UCSD-AML1 (cell line): ENCODE results near the gene FRMD1.

Experiments
- DNase-seq: peaks from one replicate; lab custom pipeline; 2025; ENCODE audit not compliant: unreplicated experiment; lab: John Stamatoyannopoulos, UW

FRMD1 gene

GRCh38 chr6:168029459-168030217, 49.4 kb downstream of the FRMD1 start:
- DNase-seq, result no peak

- no peak for DNase-seq
Observed at GRCh38 chr6:168028181-168028580, 50.8 kb downstream of the FRMD1 start.

- DNase-seq, result no peak
Observed at GRCh38 chr6:168027521-168027920, 51.5 kb downstream of the FRMD1 start.

- no peak for DNase-seq
Observed at GRCh38 chr6:168026925-168027324, 52.1 kb downstream of the FRMD1 start.

GRCh38 chr6:168025831-168026710, 52.9 kb downstream of the FRMD1 start:
- no peak for DNase-seq

GRCh38 chr6:168024951-168025510, 54.0 kb downstream of the FRMD1 start:
- DNase-seq, result no peak

- no peak for DNase-seq
Observed at GRCh38 chr6:168022488-168023321, 56.3 kb downstream of the FRMD1 start.

GRCh38 chr6:168021581-168021980, 57.4 kb downstream of the FRMD1 start:
- DNase-seq, result no peak

GRCh38 chr6:168020242-168020641, 58.8 kb downstream of the FRMD1 start:
- no peak for DNase-seq

- no peak for DNase-seq
Observed at GRCh38 chr6:168018664-168019063, 60.3 kb downstream of the FRMD1 start.

- DNase-seq, result no peak
Observed at GRCh38 chr6:168017629-168018028, 61.4 kb downstream of the FRMD1 start.

GRCh38 chr6:168016721-168017525, 62.1 kb downstream of the FRMD1 start:
- DNase-seq, result no peak

GRCh38 chr6:168016176-168016620, 62.8 kb downstream of the FRMD1 start:
- DNase-seq, result no peak

- DNase-seq, result no peak
Observed at GRCh38 chr6:168015482-168016175, 63.4 kb downstream of the FRMD1 start.

- DNase-seq, result no peak
Observed at GRCh38 chr6:168015009-168015408, 64.0 kb downstream of the FRMD1 start.

- no peak for DNase-seq
Observed at GRCh38 chr6:168014428-168014827, 64.6 kb downstream of the FRMD1 start.

- no peak for DNase-seq
Observed at GRCh38 chr6:168013250-168013915, 65.6 kb downstream of the FRMD1 start.

- no peak for DNase-seq
Observed at GRCh38 chr6:168012431-168013249, 66.4 kb downstream of the FRMD1 start.
